Neural cell (in vitro differentiated cells): ENCODE measurements around the gene PPP2R2D.

Source experiments
- EZH2 ChIP-seq: fragments of 200-600, 300-800 bp; shearing (Covaris generic), sonication (generic); IDR thresholded peaks from 2 replicates; pipeline ENCODE4 v1.6.1; 2014; ENCODE audit warnings: antibody characterized with exemption, low read length, borderline replicate concordance, mild to moderate bottlenecking; ENCODE audit not compliant: insufficient read depth, poor library complexity, severe bottlenecking
- POLR2AphosphoS5 ChIP-seq: IDR thresholded peaks from 2 replicates; pipeline ENCODE4 v1.6.1; 2012
- RAD21 ChIP-seq: fragments of 450-650 bp; conservative IDR thresholded peaks from 2 replicates; pipeline ENCODE4 v1.6.1; 2014; ENCODE audit warnings: antibody characterized with exemption, mild to moderate bottlenecking, moderate library complexity
- SMC3 ChIP-seq: fragments of 450-650 bp; conservative IDR thresholded peaks from 2 replicates; pipeline ENCODE4 v1.6.1; 2014; ENCODE audit warnings: antibody characterized with exemption, mild to moderate bottlenecking, moderate library complexity; ENCODE audit not compliant: poor library complexity

DNA sequence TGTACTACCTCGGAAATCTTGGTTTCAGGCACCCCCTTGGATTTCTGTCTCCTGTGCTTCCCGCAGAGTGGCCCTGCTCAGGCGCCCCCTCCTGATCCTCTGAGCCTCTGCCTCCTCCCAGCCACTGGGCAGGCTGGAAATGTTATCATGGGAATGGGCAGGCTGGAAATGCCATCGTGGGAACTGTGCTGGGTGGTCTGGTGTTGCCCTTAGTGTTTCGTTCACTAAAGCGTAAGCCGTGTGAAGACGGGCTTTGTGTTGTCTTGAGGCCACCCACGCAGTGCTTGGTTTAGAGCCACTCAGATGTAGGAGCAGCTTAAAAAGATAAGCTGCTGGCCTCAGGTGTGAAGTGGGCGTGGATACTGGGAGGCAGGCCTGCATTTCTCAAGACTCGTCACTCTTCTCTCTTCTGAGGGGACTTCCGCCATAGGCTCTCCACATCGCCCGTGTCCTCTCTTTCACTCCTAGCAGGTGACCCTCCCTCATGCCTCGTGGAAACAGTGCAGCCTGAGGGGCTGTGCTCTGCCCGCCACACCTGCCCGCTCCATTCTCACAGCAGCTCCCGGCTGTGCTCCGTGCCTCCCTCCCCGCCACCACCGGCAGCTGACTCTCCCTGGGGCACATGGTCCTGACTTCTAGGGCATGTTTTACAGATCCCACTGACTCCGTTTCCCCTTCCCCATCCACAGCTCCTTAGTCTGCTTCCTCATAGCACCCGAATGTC lies 28.5 kb downstream of the PPP2R2D start:
- TF ChIP-seq EZH2: no peak
- no peak for TF ChIP-seq POLR2AphosphoS5
- no peak for TF ChIP-seq SMC3
- TF ChIP-seq RAD21: no peak
